A549 (cell line): ENCODE data around the gene OTOP3. TPM values are rescaled to one million over a fixed set of nuclear protein-coding genes. Genes with fewer than 3 reads are reported as not detected.
A peak's percentile ranks its signal among the peaks of the same experiment; 100 is the strongest.

Experiments used
- ATAC-seq, 2 experiments: fragments of 200-7000 bp in 1 of 2; fragments of >200 bp in 1 of 2; cut with Nextera tagmentation in 1 of 2; cut with Tn5 transposase in 1 of 2; 3 replicates each; pipeline versions ENCODE4 v1.8.0 to v1.9.1; 2018 to 2020; ENCODE audit warnings: mild to moderate bottlenecking in 1 of 2, moderate library complexity in 1 of 2
- CTCF ChIA-PET: fragments of 300-600 bp; sonication (Branson Sonifier 250); formaldehyde crosslinking; extraction: SDS; loops from one replicate; lab custom pipeline; 2021; ENCODE audit warnings: antibody characterized with exemption, inconsistent platforms; lab: Yijun Ruan, JAX
- POLR2A ChIA-PET: fragments of 350-600 bp; formaldehyde crosslinking; extraction: SDS; loops from one replicate; lab custom pipeline; 2021; ENCODE audit warnings: antibody characterized with exemption, inconsistent platforms; lab: Yijun Ruan, JAX
- DNase-seq, 2 experiments: peaks; one replicate each; pipeline versions ENCODE4 v3.0.0 to v3.0.0-alpha.2; 2011 to 2016; ENCODE audit warnings: low read depth in 1 of 2, low spot score in 1 of 2
- FAIRE-seq: peaks from 2 replicates; lab custom pipeline; 2011; peaks lifted over from hg19 to GRCh38; lab: Jason Lieb, UNC
- H3K27ac ChIP-seq, 2 experiments: fragments of >200 bp; sonication (Bioruptor Twin); formaldehyde crosslinking; 3 replicates each; pipeline ENCODE4 v1.5.1; 2016 to 2017
- H3K4me1 ChIP-seq: fragments of >200 bp; sonication (Bioruptor Twin); formaldehyde crosslinking; 3 replicates; pipeline ENCODE4 v1.6.1; 2016
- H3K4me2 ChIP-seq: fragments of >200 bp; sonication (Bioruptor Twin); formaldehyde crosslinking; 3 replicates; pipeline ENCODE4 v1.6.1; 2016
- H3K4me3 ChIP-seq: fragments of >200 bp; sonication (Bioruptor Twin); formaldehyde crosslinking; 3 replicates; pipeline ENCODE4 v1.5.1; 2016
- H3K9me3 ChIP-seq: fragments of >200 bp; sonication (Bioruptor Twin); formaldehyde crosslinking; 3 replicates; pipeline ENCODE4 v1.6.1; 2016
- BHLHE40 ChIP-seq: IDR thresholded peaks from 2 replicates; pipeline ENCODE4 v1.6.1; 2012; ENCODE audit warnings: low read depth, low read length, inconsistent platforms
- CBX8 ChIP-seq: fragments of 200-600 bp; sonication (generic); IDR thresholded peaks from 2 replicates; pipeline ENCODE4 v1.6.1; 2016
- CEBPB ChIP-seq, 2 experiments: fragments of >200 bp in 1 of 2; sonication (Bioruptor Twin) in 1 of 2; formaldehyde crosslinking in 1 of 2; IDR thresholded peaks; 2 replicates each; pipeline ENCODE4 v1.6.1; 2012 to 2016
- CHD2 ChIP-seq: fragments of 150-350 bp; IDR thresholded peaks from 2 replicates; pipeline ENCODE4 v1.6.1; 2014; ENCODE audit warnings: low read length; ENCODE audit not compliant: partially characterized antibody
- CHD4 ChIP-seq: fragments of 200-600 bp; sonication (generic); IDR thresholded peaks from 2 replicates; pipeline ENCODE4 v1.6.1; 2016; ENCODE audit warnings: antibody characterized with exemption, mild to moderate bottlenecking, borderline replicate concordance
- EHF ChIP-seq: fragments of 250-450 bp; sonication (Bioruptor Pico); IDR thresholded peaks from 2 replicates; pipeline ENCODE4 v1.5.0; 2020; ENCODE audit warnings: mild to moderate bottlenecking
- ESRRA ChIP-seq: fragments of 150-350 bp; IDR thresholded peaks from 2 replicates; pipeline ENCODE4 v1.6.1; 2014; ENCODE audit warnings: mild to moderate bottlenecking, low read length, borderline replicate concordance
- GATA3 ChIP-seq: IDR thresholded peaks from 2 replicates; pipeline ENCODE4 v1.6.1; 2012; ENCODE audit warnings: borderline replicate concordance
- HOXA7 ChIP-seq: fragments of 250-450 bp; sonication (Bioruptor Pico); IDR thresholded peaks from 2 replicates; pipeline ENCODE4 v1.5.0; 2020; ENCODE audit warnings: mild to moderate bottlenecking, moderate library complexity
- HOXB13 ChIP-seq: fragments of 250-450 bp; sonication (Bioruptor Pico); IDR thresholded peaks from 2 replicates; pipeline ENCODE4 v1.5.0; 2020; ENCODE audit warnings: low read depth, mild to moderate bottlenecking, moderate library complexity
- KDM5A ChIP-seq: fragments of 200-600 bp; sonication (generic); IDR thresholded peaks from 2 replicates; pipeline ENCODE4 v1.6.1; 2016; ENCODE audit warnings: antibody characterized with exemption, mild to moderate bottlenecking
- MAZ ChIP-seq: fragments of 150-350 bp; IDR thresholded peaks from 2 replicates; pipeline ENCODE4 v1.6.1; 2014; ENCODE audit warnings: antibody characterized with exemption, low read depth, low read length, borderline replicate concordance
- MYC ChIP-seq: IDR thresholded peaks from 2 replicates; pipeline ENCODE4 v1.6.1; 2012; ENCODE audit warnings: mild to moderate bottlenecking, inconsistent platforms, low read length, improper control_type of control experiment, borderline replicate concordance
- NFE2L2 ChIP-seq: fragments of 150-350 bp; conservative IDR thresholded peaks from 2 replicates; pipeline ENCODE4 v1.6.1; 2014; ENCODE audit warnings: low read length
- PHF8 ChIP-seq: fragments of 200-600 bp; sonication (generic); IDR thresholded peaks from 2 replicates; pipeline ENCODE4 v1.6.1; 2016; ENCODE audit warnings: low read depth, mild to moderate bottlenecking, antibody characterized with exemption, moderate library complexity, borderline replicate concordance
- RAD21 ChIP-seq, 2 experiments: fragments of >200 bp in 1 of 2; sonication (Bioruptor Twin) in 1 of 2; formaldehyde crosslinking in 1 of 2; IDR thresholded peaks in 1 of 2; conservative IDR thresholded peaks in 1 of 2; 2 replicates in 1 of 2; 3 replicates in 1 of 2; pipeline ENCODE4 v1.6.1; 2012 to 2018; ENCODE audit warnings: inconsistent platforms in 1 of 2
- RARB ChIP-seq: fragments of 250-450 bp; sonication (Bioruptor Pico); IDR thresholded peaks from 2 replicates; pipeline ENCODE4 v1.8.0; 2021; ENCODE audit warnings: mild to moderate bottlenecking, moderate library complexity
- SMC3 ChIP-seq: fragments of >200 bp; sonication (Bioruptor Twin); formaldehyde crosslinking; IDR thresholded peaks from 3 replicates; pipeline ENCODE4 v1.6.1; 2018; ENCODE audit warnings: inconsistent platforms
- SREBF2 ChIP-seq: fragments of 450-650 bp; IDR thresholded peaks from 2 replicates; pipeline ENCODE4 v1.6.1; 2014; ENCODE audit warnings: mild to moderate bottlenecking, moderate library complexity
- TFCP2L1 ChIP-seq: fragments of 250-450 bp; sonication (Bioruptor Pico); IDR thresholded peaks from 2 replicates; pipeline ENCODE4 v1.5.0; 2021; ENCODE audit warnings: mild to moderate bottlenecking
- TP53 ChIP-seq: fragments of 250-450 bp; sonication (Bioruptor Pico); IDR thresholded peaks from 2 replicates; pipeline ENCODE4 v1.5.0; 2021; ENCODE audit warnings: mild to moderate bottlenecking, moderate library complexity
- ZFP36 ChIP-seq: fragments of 450-650 bp; IDR thresholded peaks from 2 replicates; pipeline ENCODE4 v1.6.1; 2014; ENCODE audit warnings: borderline replicate concordance; ENCODE audit not compliant: partially characterized antibody
- ZNF302 ChIP-seq: fragments of 250-450 bp; sonication (Bioruptor Pico); IDR thresholded peaks from 2 replicates; pipeline ENCODE4 v1.9.0; 2021; ENCODE audit warnings: inconsistent platforms, mild to moderate bottlenecking, moderate library complexity
- WGBS: methylation state at CpG from one replicate; pipeline ENCODE4 v1.1.6; 2017; ENCODE audit errors: missing lambda C conversion rate; 5-methylcytosine and 5-hydroxymethylcytosine counted together
- polyA plus RNA-seq, 4 experiments: library from polyadenylated mRNA; depleted of rRNA in 3 of 4; stranded (reverse); fragments of >200 nt; fragmentation: RNase III in 1 of 4; extraction: RNeasy Plus Mini Kit Qiagen cat#74134 plus additional on column Dnase treatment in 1 of 4; gene quantifications; 2 replicates in 3 of 4; 3 replicates in 1 of 4; pipeline ENCODE4 v1.2.3, GENCODE V29; 2011 to 2017
- TF ChIP-seq, protein P1 (sequence below): fragments of 250-450 bp; sonication (Bioruptor Pico); IDR thresholded peaks from 2 replicates; pipeline ENCODE4 v1.5.0; 2021; ENCODE audit warnings: mild to moderate bottlenecking, moderate library complexity, borderline replicate concordance
- TF ChIP-seq, protein P2 (sequence below): fragments of 150-350 bp; IDR thresholded peaks from 2 replicates; pipeline ENCODE4 v1.6.1; 2014; ENCODE audit warnings: low read depth, mild to moderate bottlenecking, low read length
- TF ChIP-seq, protein P3 (sequence below): IDR thresholded peaks from 2 replicates; pipeline ENCODE4 v1.6.1; 2012; ENCODE audit warnings: low read depth, borderline replicate concordance
- TF ChIP-seq, protein P4 (sequence below): IDR thresholded peaks from 2 replicates; pipeline ENCODE4 v1.6.1; 2012
- TF ChIP-seq, protein P5 (sequence below): fragments of >200 bp; sonication (Bioruptor Twin); formaldehyde crosslinking; IDR thresholded peaks from 3 replicates; pipeline ENCODE4 v1.5.1; 2016

Gene OTOP3
- polyA plus RNA-seq, 2 of the 4 experiments (the other 2 are of a cell fraction): not detected

DNA sequence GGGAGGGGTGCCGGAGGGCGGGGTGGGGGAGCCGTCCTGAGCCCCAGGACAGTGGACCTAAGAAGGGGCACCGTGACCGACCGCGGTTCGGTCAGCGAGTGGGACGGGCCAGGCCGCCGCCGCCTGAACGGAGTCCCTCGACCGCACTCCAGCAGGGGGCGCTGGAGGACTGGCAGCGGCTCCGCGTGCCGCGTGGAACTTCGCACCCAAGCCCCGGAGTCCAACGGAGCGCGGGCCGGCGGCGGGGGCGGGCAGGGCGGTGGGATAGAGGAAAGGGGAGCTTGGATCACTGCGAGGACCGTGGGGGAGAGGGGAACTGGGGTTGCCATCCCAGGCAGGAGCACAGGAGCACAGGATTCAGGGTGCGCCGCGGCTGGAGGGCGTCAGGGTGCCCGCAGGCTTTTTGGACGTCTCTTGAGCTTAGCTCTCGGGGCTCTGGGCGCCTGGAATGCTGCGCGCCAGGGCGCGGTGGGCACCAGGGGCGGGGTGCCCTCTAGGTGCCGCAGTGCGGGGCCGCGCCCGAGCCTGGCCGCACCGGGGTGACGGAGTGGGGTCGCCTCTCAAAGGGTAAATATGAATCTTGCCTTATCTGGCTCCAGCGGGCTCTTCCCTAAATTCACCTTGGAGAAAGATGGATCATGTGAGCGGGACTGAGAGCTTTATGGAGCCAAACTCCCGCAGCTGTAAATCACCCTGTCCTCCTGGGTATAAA, 12.0 kb upstream of the OTOP3 start:
- ChIA-PET POLR2A (interaction anchor here (1.0 kb wide), 1 partner anchor 50 kb away, joined by 3 read pairs; no protein-coding TSS in a partner anchor), CTCF (interaction anchor here (0.6 to 42.0 kb wide), 39 partner anchors 8 to 345 kb away, joined by 3 to 1448 read pairs (median 4); partner anchors contain the start of genes CDR2L, FDXR, HID1 and MRPL58)
- no peak for FAIRE-seq

DNA sequence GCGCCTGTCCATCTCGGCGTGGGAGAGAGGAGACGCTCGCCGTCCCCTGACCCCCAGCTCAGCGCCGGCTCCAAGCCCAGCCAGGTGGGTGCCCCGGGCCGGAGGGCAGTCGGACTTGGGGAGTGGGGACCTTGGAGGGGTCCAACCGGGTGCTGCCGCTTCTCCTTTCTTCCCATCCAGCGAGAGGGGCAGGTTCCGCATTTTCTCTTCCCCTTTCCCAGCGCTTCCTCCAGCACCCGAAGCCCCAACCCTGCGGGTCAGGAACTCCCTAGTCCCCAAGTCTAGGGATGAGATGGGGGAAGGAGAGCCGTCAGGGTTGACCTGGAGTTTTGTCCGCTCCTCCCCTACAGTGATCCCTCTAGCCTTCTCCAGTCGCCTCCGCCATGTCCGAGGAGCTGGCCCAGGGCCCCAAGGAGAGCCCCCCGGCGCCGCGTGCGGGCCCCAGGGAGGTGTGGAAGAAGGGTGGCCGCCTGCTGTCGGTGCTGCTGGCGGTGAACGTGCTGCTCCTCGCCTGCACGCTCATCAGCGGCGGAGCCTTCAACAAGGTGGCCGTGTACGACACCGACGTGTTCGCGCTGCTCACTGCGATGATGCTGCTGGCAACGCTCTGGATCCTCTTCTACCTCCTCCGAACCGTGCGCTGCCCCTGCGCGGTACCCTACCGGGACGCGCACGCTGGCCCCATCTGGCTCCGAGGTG, 11.3 kb upstream of the OTOP3 start, which contains the start of gene OTOP2:
Gene OTOP2 (plus strand): TSS at position 24 of the 699 bp plus-strand sequence. CDS start 360 bp downstream, at position 384.
- peak within 1 kb of the TSS; percentile 46 for H3K4me3 ChIP-seq
- ATAC-seq (no peak), DNase-seq (no peak)
- peak within 1 kb of the TSS; percentile 100 for H3K4me2 ChIP-seq
- peaks cover 19% of the 10 kb centered on the region; the same call in 2 of the 3 replicates for H3K4me1 ChIP-seq
- WGBS: 63% methylated on average over 48 of the region's 54 CpGs
- ChIA-PET POLR2A (interaction anchor here (1.0 to 1.4 kb wide), 2 partner anchors 51 kb away, joined by 3 to 5 read pairs; partner anchors contain the start of gene FDXR), CTCF (interaction anchor here (0.6 to 42.0 kb wide), 38 partner anchors 8 to 336 kb away, joined by 3 to 1448 read pairs (median 4); partner anchors contain the start of genes CDR2L, FDXR, HID1 and MRPL58)
- peak within 1 kb of the TSS; percentile 42 to 70; a peak in 5 of 6 replicates for H3K27ac ChIP-seq
- TF ChIP-seq NFE2L2: no peak
- no peak for TF ChIP-seq GATA3
- TF ChIP-seq RARB (CRISPR knock-in tag): no peak
- TF ChIP-seq SREBF2: no peak
- no peak for TF ChIP-seq ZNF302
- TF ChIP-seq CHD2: no peak
- no peak for TF ChIP-seq EHF (CRISPR knock-in tag)
- TF ChIP-seq ESRRA: no peak
- TF ChIP-seq ZFP36: no peak
- TF ChIP-seq, protein P1, sequence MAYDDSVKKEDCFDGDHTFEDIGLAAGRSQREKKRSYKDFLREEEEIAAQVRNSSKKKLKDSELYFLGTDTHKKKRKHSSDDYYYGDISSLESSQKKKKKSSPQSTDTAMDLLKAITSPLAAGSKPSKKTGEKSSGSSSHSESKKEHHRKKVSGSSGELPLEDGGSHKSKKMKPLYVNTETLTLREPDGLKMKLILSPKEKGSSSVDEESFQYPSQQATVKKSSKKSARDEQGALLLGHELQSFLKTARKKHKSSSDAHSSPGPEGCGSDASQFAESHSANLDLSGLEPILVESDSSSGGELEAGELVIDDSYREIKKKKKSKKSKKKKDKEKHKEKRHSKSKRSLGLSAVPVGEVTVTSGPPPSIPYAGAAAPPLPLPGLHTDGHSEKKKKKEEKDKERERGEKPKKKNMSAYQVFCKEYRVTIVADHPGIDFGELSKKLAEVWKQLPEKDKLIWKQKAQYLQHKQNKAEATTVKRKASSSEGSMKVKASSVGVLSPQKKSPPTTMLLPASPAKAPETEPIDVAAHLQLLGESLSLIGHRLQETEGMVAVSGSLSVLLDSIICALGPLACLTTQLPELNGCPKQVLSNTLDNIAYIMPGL: no peak
- no peak for TF ChIP-seq TFCP2L1 (CRISPR knock-in tag)
- TF ChIP-seq SMC3: no peak
- no peak for TF ChIP-seq MAZ
- TF ChIP-seq PHF8: no peak
- no peak for TF ChIP-seq HOXB13 (CRISPR knock-in tag)
- no peak for TF ChIP-seq MYC
- TF ChIP-seq HOXA7 (CRISPR knock-in tag): no peak
- TF ChIP-seq TP53 (CRISPR knock-in tag): no peak
- TF ChIP-seq, all 56 proteins: peak for 0
- FAIRE-seq: no peak
- no peaks in the 10 kb centered on the region for H3K9me3 ChIP-seq

More for the DNA sequence above, 12.0 kb upstream of the OTOP3 start:
- H3K4me1 ChIP-seq: peaks cover 19% of the 10 kb centered on the region; the same call in 2 of the 3 replicates
- peak overlapping the region; percentile 42 to 70; a peak in 5 of 6 replicates for H3K27ac ChIP-seq
- peak overlapping the region; percentile 46 for H3K4me3 ChIP-seq
- no peaks in the 10 kb centered on the region for H3K9me3 ChIP-seq
- H3K4me2 ChIP-seq: peak overlapping the region; percentile 100
- peak; percentile 64 to 92 for DNase-seq
- TF ChIP-seq RAD21 (conservative IDR thresholded peaks at IDR 0.05 in 1 of 2, IDR thresholded peaks at IDR 0.05 in 1 of 2) (peak; percentile 88 to 97), CEBPB (IDR thresholded peaks at IDR 0.05) (no peak), MYC (peak; percentile 59; the same call in 1 of the 2 replicates), SMC3 (peak; percentile 91), CBX8 (no peak), BHLHE40 (no peak), ESRRA (no peak), SREBF2 (no peak), CHD4 (no peak), KDM5A (no peak)
- TF ChIP-seq, protein P2, sequence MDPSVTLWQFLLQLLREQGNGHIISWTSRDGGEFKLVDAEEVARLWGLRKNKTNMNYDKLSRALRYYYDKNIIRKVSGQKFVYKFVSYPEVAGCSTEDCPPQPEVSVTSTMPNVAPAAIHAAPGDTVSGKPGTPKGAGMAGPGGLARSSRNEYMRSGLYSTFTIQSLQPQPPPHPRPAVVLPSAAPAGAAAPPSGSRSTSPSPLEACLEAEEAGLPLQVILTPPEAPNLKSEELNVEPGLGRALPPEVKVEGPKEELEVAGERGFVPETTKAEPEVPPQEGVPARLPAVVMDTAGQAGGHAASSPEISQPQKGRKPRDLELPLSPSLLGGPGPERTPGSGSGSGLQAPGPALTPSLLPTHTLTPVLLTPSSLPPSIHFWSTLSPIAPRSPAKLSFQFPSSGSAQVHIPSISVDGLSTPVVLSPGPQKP: no peak
- TF ChIP-seq, protein P3, sequence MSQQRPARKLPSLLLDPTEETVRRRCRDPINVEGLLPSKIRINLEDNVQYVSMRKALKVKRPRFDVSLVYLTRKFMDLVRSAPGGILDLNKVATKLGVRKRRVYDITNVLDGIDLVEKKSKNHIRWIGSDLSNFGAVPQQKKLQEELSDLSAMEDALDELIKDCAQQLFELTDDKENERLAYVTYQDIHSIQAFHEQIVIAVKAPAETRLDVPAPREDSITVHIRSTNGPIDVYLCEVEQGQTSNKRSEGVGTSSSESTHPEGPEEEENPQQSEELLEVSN: peak; percentile 98
- TF ChIP-seq, protein P4, sequence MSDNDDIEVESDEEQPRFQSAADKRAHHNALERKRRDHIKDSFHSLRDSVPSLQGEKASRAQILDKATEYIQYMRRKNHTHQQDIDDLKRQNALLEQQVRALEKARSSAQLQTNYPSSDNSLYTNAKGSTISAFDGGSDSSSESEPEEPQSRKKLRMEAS: peak; percentile 99
- TF ChIP-seq, protein P5, sequence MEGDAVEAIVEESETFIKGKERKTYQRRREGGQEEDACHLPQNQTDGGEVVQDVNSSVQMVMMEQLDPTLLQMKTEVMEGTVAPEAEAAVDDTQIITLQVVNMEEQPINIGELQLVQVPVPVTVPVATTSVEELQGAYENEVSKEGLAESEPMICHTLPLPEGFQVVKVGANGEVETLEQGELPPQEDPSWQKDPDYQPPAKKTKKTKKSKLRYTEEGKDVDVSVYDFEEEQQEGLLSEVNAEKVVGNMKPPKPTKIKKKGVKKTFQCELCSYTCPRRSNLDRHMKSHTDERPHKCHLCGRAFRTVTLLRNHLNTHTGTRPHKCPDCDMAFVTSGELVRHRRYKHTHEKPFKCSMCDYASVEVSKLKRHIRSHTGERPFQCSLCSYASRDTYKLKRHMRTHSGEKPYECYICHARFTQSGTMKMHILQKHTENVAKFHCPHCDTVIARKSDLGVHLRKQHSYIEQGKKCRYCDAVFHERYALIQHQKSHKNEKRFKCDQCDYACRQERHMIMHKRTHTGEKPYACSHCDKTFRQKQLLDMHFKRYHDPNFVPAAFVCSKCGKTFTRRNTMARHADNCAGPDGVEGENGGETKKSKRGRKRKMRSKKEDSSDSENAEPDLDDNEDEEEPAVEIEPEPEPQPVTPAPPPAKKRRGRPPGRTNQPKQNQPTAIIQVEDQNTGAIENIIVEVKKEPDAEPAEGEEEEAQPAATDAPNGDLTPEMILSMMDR: peak; percentile 98
- TF ChIP-seq, all 56 proteins: peak for 6
- ATAC-seq: peak; percentile 49 to 80
- 14% methylated on average over 39 of the region's 59 CpGs for WGBS
